GM18505 (cell line): ENCODE results near the gene KDM6A.
"Not testable (repeated sequence)": the region's sequence is repeated elsewhere in the genome, so short reads cannot be mapped to it uniquely, and the experiment has no call there.

Source experiments
- ATAC-seq: cut with Tn5 transposase; IDR thresholded peaks from one replicate; pipeline ENCODE4 v1.9.1; 2021; ENCODE audit not compliant: unreplicated experiment
- POLR2A ChIP-seq: IDR thresholded peaks from 4 replicates; pipeline ENCODE4 v1.6.1; 2011; ENCODE audit warnings: borderline replicate concordance; ENCODE audit not compliant: insufficient read depth, insufficient read length; ENCODE audit errors: extremely low read depth

Gene KDM6A

DNA sequence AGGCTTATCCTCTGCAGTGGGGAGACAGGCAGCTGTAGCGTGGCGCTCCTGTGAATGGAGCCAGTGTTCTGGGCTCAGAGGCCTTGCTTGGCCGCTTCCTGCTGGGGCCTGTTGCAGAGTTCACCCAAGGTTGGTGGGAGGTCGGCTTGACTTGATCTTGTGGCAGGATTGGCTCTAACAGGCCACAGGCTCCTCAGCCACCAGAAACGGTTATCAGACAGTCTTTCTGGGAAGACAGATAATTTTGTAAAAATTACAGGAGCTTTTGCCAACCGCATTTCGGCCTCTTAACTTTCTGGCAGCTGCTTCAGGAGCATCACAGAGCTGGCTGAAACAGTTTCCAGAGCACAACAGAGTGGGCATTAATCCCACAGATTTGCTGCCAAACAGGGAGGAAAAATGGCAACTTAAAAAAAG, 261.3 kb downstream of the KDM6A start:
- no peak for TF ChIP-seq POLR2A
- ATAC-seq, result no peak

DNA sequence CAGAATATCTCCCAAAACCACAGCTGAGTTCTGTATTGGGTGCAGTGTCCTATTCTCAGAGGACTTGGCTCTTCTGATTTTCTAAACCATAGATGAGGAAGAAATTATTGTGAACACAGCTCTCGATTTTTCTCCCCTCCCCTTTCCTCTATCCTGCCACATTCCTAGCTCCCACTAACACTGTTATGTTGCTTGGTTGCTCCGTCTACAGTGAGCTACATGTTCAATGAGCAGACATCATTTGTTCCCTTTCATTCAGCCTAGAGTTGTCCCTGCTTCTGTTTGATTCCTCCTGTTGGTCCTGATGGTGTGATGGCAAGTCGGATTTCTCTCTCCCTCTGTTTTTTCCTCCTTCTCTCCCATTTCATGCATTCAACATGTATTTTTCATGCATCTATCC, 261.8 kb downstream of the KDM6A start:
- no peak for ATAC-seq
- TF ChIP-seq POLR2A, result no peak

DNA sequence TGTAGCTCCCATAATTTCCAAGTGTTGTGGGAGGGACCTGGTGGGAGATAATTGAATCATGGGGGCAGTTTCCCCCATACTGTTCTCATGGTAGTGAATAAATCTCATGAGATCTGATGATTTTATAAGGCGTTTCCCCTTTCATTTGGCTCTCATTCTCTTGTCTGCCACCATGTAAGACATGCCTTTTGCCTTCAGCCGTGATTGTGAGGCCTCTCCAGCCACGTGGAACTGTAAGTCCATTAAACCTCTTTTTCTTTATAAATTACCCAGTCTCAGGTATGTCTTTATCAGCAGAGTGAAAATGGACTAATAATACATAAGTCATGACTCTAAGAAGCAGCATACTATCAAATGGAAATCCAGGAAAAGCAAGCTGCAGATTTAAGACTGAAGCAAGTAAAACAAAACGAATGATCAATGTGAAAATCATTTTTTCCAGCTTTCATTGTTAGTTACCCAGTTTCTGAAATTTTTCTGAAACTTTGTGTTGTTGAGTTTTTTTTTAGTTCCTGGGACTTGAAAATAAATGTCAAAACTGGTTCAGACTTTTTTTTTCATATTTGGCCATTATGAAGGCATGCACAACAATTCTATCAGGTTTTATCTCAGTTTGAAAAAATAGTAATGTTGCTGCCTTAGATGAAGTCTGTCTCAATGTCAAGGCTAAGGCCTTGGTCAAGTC, 262.5 kb downstream of the KDM6A start:
- ATAC-seq, result not testable (repeated sequence)

DNA sequence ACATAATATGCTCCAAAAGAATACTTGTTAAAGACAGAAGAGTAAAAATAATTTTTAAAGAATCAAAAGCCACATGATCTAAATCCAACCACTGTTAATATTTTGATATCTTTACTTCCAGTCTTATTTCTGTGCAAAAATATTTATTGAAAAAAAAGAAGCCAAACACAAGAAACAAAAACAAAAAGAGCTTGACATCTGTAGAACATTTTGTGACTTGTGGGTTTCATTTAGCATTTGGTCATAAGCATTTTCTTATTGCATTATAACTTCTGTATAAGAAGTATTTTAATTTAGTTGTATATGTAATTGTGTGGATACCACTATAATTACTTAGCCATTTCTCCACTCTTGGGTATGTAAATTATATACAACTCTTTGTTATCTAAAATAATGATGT, 264.5 kb downstream of the KDM6A start:
- TF ChIP-seq POLR2A, result no peak
- ATAC-seq, result no peak

DNA sequence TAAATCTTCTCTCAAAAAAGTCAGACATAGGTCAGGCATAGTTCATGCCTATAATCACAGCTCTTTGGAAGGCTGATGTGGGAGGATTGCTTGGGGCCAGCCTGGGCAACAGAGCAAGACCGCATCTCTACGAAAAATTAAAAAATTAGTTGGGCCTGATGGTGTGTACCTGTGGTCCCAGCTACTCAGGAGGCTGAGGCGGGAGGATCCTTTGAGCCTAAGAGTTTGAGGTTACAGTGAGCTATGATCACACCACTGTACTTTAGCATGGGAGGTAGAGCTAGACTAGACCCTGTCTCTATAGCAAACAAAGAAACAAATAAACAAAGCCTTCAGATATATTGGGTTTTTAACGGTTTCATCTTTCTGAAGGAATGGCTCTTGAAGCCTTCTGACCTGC, 265.5 kb downstream of the KDM6A start:
- no peak for ATAC-seq
- TF ChIP-seq POLR2A, result no peak

DNA sequence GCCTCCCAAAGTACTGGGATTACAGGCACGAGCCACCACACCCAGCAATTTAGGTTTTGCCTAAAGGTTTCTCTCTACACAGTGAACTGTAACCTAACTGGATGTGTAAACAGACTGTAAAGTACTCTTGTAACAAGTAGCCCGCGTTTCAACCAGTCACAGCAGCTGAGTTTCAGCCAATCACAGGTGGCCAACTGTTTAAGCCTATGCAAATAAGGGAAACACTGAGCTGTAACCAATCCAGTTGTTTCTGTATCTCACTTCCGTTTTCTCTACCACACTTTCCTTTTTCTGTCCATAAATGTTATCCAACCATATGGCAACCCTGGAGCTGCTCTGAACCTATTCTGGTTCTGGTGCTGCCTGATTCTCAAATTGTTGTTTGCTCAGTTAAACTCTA, 267.8 kb downstream of the KDM6A start:
- no peak for ATAC-seq

DNA sequence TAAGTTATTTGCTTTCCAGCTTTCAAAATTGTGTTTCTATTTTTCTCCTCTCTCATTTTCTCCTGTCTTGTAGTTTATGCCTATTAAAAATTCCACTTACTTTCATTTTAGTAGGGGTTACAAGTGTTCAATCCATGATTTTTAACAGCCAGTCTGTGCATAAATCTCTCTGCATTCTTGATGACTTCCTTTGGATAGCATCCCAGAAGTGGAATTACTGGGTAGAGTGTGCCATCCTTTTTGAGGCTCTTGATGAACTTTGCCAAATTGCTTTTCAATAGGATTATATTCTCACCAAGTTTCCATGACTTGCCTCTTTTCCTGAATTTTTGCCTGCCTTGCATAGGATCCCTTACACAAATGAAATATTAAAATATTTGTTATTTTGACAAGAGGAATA, 269.2 kb downstream of the KDM6A start:
- ATAC-seq, result no peak
- no peak for TF ChIP-seq POLR2A

More for the DNA sequence above, 267.8 kb downstream of the KDM6A start:
- TF ChIP-seq POLR2A, result no peak

DNA sequence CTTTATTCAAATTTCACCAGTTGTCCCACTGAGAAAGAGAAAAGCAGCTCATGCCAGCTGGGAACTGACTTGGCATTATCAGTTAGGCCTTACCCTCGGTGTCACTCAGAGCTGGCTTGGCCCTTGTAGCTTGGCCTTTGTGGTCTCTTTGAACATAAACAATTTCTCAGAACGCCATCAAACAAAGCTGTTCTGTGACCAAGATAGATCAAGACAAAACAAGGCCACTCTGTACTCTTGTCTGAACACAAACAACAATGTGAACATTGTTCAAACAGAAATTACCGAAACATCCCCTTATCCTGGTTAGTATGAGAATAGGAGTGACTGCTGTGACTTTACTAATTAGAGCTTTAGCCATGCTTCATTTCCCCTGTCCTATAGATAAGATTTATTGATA, 270.5 kb downstream of the KDM6A start:
- no peak for ATAC-seq
- TF ChIP-seq POLR2A, result no peak

DNA sequence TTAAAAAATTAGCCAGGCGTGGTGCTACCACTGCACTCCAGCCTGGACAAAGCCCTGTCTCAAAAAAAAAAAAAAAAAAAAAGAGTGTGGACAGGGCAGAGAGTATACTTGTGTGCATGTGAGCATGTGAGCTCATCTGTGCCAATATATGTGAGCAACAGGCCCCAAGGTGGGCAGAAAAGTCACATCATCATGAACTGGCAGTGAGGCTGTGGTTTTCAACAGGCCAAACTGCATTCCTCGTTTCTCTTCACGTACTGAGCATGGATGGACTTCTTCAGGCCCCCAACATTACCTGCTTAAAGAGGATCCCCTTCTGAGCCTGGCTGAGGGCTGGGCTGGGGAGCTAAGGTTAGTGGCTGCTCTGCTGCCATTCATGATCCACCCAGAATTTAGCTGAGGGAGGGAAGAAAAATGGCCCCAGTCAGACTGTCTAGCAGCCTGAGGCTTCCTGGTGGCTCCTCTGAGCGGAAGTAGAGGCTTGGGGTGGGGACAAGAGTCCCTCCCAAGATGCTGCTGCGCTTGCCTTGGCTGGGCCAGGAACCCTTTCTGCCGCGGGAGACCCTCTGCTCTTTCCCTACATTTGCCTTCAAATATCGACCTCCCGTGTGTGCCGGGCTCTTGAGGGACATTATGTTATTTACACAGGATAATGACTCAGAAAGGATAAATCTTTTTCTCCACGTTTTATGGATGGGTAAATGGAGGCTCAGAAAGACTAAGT, 272.7 kb downstream of the KDM6A start:
- no peak for TF ChIP-seq POLR2A
- no peak for ATAC-seq

DNA sequence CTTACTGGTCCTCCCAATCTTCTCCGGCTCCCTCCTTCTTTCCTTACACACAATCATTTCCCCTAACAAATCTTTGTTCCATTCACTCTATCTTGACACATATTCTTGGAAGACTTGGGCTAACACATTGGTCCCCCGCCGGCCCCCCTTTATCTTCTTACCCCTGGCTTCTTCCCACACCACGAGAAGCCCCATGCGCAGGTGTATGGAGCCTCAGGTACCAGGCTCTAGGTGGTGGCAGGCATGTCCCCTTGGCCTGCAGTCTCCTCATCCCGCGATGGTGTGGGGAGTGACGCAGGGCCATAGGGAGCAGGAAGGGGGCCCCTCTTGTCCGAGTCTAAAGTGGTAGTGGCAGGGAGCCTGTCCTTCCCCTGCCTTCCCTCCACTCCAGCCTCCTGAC, 277.8 kb downstream of the KDM6A start:
- TF ChIP-seq POLR2A, result no peak
- ATAC-seq, result no peak

DNA sequence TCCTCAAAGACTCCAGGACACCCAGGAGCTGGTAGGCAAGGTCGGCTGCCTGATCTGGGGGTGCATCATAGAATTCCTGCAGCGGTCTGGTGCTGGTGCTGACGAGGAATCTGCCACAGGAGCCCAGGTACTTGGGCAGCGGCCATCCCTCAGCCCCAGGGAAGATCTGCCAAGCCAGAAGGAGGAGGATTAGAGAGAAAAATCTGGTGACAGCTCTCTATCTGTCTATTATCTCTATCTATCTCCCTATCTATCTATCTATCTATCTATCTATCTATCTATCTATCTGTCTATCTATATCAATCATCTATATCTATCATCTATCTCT, 281.0 kb downstream of the KDM6A start:
- TF ChIP-seq POLR2A, result no peak
- ATAC-seq, result no peak

DNA sequence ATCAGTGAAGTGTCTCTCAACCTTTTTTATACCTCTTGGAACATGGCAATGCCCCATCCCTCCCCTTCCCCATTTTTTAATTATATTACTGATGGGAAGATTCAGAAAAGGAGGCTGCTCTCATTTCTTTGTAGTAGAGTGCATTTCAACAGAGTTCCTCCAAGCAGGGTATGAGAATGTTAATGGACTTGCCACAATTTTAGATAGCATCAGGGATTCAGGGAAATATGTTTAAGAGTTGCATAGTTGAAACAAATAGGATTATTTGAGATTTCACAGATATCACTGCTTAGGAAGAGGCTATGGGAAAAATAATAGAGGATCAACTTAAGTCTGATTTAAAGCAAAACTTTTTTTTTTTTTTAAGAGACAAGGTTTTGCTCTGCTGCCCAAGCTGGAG, 281.5 kb downstream of the KDM6A start:
- TF ChIP-seq POLR2A, result no peak
- no peak for ATAC-seq

DNA sequence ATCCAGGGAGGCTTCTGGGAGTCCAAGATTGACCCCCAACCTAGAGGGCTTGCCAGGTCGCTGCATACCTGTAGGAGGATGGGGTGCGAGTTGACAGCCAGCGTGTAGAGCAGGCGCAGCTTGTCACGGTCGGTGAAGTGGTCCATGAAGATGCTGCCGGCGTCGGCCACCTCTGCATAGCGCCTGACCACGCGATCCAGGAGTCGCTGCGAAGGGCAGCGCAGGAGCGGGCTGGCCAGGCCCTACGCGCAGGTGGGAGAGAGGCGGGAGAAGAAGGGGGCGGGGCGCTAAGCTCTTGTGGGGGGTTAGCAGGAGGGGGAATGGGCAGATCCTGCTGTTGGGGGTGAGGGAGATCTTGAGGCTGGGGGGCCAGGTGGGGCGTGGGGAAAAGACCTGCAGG, 284.7 kb downstream of the KDM6A start:
- ATAC-seq, result no peak
- no peak for TF ChIP-seq POLR2A
